Peyer's patch (tissue), 4 donors: ENCODE measurements around the gene TSSC4. TPM values are rescaled to one million over a fixed set of nuclear protein-coding genes. Genes with fewer than 3 reads are reported as not detected.
A peak's percentile ranks its signal among the peaks of the same experiment; 100 is the strongest.

Experiments used
- DNase-seq, 3 donors: peaks; one replicate each; pipeline ENCODE4 v3.0.0-alpha.2; 2017 to 2019
- H3K27ac ChIP-seq, 4 donors: fragments of 200-600 bp; sonication (generic); one replicate each; pipeline ENCODE4 v1.5.1; 2016 to 2019
- H3K27me3 ChIP-seq, 2 donors: fragments of 200-600 bp; sonication (generic); one replicate each; pipeline ENCODE4 v1.5.1; 2019
- H3K36me3 ChIP-seq, 3 donors: fragments of 200-600 bp; sonication (generic); one replicate each; pipeline ENCODE4 v1.5.1; 2016 to 2019
- H3K4me1 ChIP-seq, 4 donors: fragments of 200-600 bp; sonication (generic); one replicate each; pipeline ENCODE4 v1.5.1; 2016 to 2019
- H3K4me3 ChIP-seq, 4 donors: fragments of 200-600 bp; sonication (generic); 1 replicate in 3 of 4; 2 replicates in 1 of 4; pipeline ENCODE4 v1.5.1; 2016 to 2019; ENCODE audit warnings: mild to moderate bottlenecking in 1 of 4
- H3K9me3 ChIP-seq, 4 donors: fragments of 200-600 bp; sonication (generic); one replicate each; pipeline ENCODE4 v1.5.1; 2016 to 2019; ENCODE audit warnings: mild to moderate bottlenecking in 1 of 4
- POLR2A ChIP-seq, 2 donors: fragments of 450-650 bp; IDR thresholded peaks; one replicate each; pipeline ENCODE4 v1.5.1; 2017; ENCODE audit warnings: antibody characterized with exemption in 2 of 2, mild to moderate bottlenecking in 2 of 2, moderate library complexity in 2 of 2
- total RNA-seq, 4 donors: library from RNA; depleted of rRNA; stranded (reverse); fragments of >200 nt; gene quantifications; one replicate each; pipeline ENCODE4 v1.1.0, GENCODE V29; 2016
- TF ChIP-seq, protein P1 (sequence below), 6 experiments: fragments of 450-650 bp in 4 of 6; fragments of 200-600 bp in 2 of 6; sonication (generic) in 1 of 6; IDR thresholded peaks; one replicate each; pipeline ENCODE4 v1.5.1; 2017 to 2019; ENCODE audit warnings: antibody characterized with exemption in 6 of 6, mild to moderate bottlenecking in 3 of 6, moderate library complexity in 1 of 6

The TSSC4 gene
- total RNA-seq, 4 donors from 2014 or later, result 16.5 to 40.2 (median 34.1) TPM

GRCh38 chr11:2443406-2443805 lies 42.9 kb downstream of the TSSC4 start:
- no peak for TF ChIP-seq POLR2A (IDR thresholded peaks at IDR 0.05)
- TF ChIP-seq, protein P1, sequence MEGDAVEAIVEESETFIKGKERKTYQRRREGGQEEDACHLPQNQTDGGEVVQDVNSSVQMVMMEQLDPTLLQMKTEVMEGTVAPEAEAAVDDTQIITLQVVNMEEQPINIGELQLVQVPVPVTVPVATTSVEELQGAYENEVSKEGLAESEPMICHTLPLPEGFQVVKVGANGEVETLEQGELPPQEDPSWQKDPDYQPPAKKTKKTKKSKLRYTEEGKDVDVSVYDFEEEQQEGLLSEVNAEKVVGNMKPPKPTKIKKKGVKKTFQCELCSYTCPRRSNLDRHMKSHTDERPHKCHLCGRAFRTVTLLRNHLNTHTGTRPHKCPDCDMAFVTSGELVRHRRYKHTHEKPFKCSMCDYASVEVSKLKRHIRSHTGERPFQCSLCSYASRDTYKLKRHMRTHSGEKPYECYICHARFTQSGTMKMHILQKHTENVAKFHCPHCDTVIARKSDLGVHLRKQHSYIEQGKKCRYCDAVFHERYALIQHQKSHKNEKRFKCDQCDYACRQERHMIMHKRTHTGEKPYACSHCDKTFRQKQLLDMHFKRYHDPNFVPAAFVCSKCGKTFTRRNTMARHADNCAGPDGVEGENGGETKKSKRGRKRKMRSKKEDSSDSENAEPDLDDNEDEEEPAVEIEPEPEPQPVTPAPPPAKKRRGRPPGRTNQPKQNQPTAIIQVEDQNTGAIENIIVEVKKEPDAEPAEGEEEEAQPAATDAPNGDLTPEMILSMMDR (IDR thresholded peaks at IDR 0.05), result no peak
- Histone ChIP-seq H3K36me3 (no peaks in the 10 kb centered on the region), H3K27me3 (no peaks in the 10 kb centered on the region), H3K9me3 (no peaks in the 10 kb centered on the region), H3K4me3 (peak overlapping the region in 3 of 4 donors; percentile 54 to 83 (median 82)), H3K27ac (peak overlapping the region in 3 of 4 donors; percentile 75 to 91 (median 78)), H3K4me1 (peaks cover 4 to 45% (median 24%) of the 10 kb centered on the region in 4 donors)
- DNase-seq, result peak in 1 of 3 donors; percentile 57

DNA sequence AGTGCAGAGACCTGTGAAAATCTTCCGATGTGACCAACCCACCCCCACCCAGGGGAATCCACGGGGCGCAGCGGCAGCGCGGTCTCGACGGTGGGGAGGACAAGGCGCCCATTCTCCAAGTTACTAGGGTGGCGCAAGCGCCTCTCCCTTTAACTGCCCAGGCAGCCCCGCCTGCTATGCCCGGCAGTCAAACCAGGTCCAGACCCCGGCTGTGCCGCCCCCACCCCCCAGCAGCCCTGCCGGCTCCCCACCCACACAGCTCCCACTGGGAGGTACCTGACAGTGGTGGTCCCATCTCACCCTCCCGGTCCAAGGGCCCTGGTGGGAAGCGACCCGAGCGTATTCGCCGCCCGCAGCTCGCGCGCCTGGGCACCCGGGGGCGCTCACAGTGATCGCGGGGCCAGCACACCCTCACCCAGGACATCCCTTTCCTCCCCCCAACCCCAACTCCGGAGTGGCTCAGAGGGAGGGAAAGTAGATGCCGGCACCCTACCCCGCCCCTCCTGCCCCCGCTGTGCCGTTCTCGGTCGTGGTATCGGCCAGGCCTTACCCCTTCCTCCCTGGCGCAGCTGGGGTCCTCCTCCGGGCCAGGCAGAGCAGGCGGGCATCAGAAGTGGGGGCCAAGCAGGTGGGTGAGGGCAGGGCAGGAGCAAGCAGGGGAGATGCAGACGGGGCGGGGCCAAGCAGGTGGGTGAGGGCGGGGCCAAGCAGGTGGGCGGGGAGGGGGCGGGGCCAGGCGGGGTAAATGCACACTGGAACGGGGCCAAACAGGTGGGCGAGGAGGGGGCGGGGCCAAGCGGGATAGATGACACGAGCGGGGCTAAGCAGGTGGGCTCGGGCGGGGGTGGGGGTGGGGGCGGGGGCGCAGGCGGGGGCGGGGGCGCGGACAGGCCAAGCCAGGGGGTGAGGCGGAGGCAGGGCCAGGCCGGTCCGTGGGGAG lies 43.6 kb downstream of the TSSC4 start, which contains the start of gene TRPM5:
TSS of gene TRPM5 (minus strand) at position 634 of the 940 bp plus-strand sequence. CDS start 21,478 bp downstream, outside the sequence.
- Histone ChIP-seq H3K4me3 (peak within 1 kb of the TSS; percentile 54 to 83 (median 72)), H3K27me3 (no peaks in the 10 kb centered on the region), H3K27ac (peak within 1 kb of the TSS; percentile 44 to 91 (median 76)), H3K9me3 (no peaks in the 10 kb centered on the region), H3K36me3 (no peaks in the 10 kb centered on the region), H3K4me1 (peaks cover 4 to 45% (median 24%) of the 10 kb centered on the region in 4 donors)
- peak; percentile 77 to 89 (median 85) for DNase-seq
- TF ChIP-seq, protein P1 (IDR thresholded peaks at IDR 0.05), result peak in 1 of 6 experiments; percentile 13
- peak in 1 of 2 donors; percentile 14 for TF ChIP-seq POLR2A (IDR thresholded peaks at IDR 0.05)

GRCh38 chr11:2444821-2445745 lies 44.5 kb downstream of the TSSC4 start, which contains the start of gene KCNQ1:
Gene KCNQ1, plus strand, starts transcription at chr11:2445008. Its CDS starts 91 bp downstream, at chr11:2445099.
- Histone ChIP-seq H3K27ac (peak within 1 kb of the TSS; percentile 44 to 91 (median 76)), H3K4me1 (peaks cover 4 to 45% (median 24%) of the 10 kb centered on the region in 4 donors), H3K4me3 (peak within 1 kb of the TSS; percentile 54 to 83 (median 72)), H3K9me3 (no peaks in the 10 kb centered on the region), H3K36me3 (no peaks in the 10 kb centered on the region), H3K27me3 (no peaks in the 10 kb centered on the region)
- TF ChIP-seq, protein P1 (IDR thresholded peaks at IDR 0.05), result peak in 3 of 6 experiments; percentile 32 to 52 (median 32)
- TF ChIP-seq POLR2A (IDR thresholded peaks at IDR 0.05), result peak in 1 of 2 donors; percentile 94
- DNase-seq, result peak; percentile 68 to 90 (median 90)

- TF ChIP-seq POLR2A (IDR thresholded peaks at IDR 0.05), result no peak
- TF ChIP-seq, protein P1 (IDR thresholded peaks at IDR 0.05), result no peak
- no peaks in the 10 kb centered on the region for H3K27me3 ChIP-seq
- no peaks in the 10 kb centered on the region for H3K9me3 ChIP-seq
- peak overlapping the region; percentile 1 to 91 (median 46) for H3K27ac ChIP-seq
- H3K4me3 ChIP-seq, result peak overlapping the region; percentile 54 to 83 (median 72)
- H3K36me3 ChIP-seq, result no peaks in the 10 kb centered on the region
- peak in 1 of 3 donors; percentile 63 for DNase-seq
- peaks cover 4 to 42% (median 24%) of the 10 kb centered on the region in 4 donors for H3K4me1 ChIP-seq
Observed at GRCh38 chr11:2445746-2446551, 45.4 kb downstream of the TSSC4 start.
